ENCODE measurements around the gene PAX3. TPM values are rescaled to one million over a fixed set of nuclear protein-coding genes. Genes with fewer than 3 reads are reported as not detected.

The PAX3 gene
- total RNA-seq, 2 donors from 2014 or later = not detected

- H3K4me3 ChIP-seq (ENCODE audit: low read length) = no peak overlapping the region
- WGBS, 2 experiments (ENCODE audit: insufficient coverage in 1 of 2, insufficient read length in 1 of 2) = 75 to 96% methylated on average over 1 to 3 of the region's 3 CpGs
- no peak overlapping the region for H3K4me3 Mint-ChIP-seq
Measured at GRCh38 chr2:222232372-222232771, 66.4 kb downstream of the PAX3 start.

GRCh38 chr2:222228054-222228453 is 70.7 kb downstream of the PAX3 start:
- 75 to 76% methylated on average over 2 to 4 of the region's 4 CpGs for WGBS, 2 experiments (ENCODE audit: insufficient coverage in 1 of 2, insufficient read length in 1 of 2)
- no peak overlapping the region for H3K4me3 Mint-ChIP-seq

More at GRCh38 chr2:222232372-222232771, 66.4 kb downstream of the PAX3 start:
- Mint-ChIP-seq H3K36me3 (ENCODE audit: low read depth) (no peaks in the 10 kb centered on the region), H3K4me1 (peaks cover 8% of the 10 kb centered on the region), H3K27me3 (ENCODE audit: insufficient read depth) (peaks cover 4% of the 10 kb centered on the region), H3K9me3 (no peaks in the 10 kb centered on the region), H3K27ac (no peak overlapping the region)
- H3K9ac ChIP-seq (ENCODE audit: extremely low read depth, low read length, poor library complexity, severe bottlenecking) = no peak overlapping the region
- H3K36me3 ChIP-seq (ENCODE audit: control insufficient read depth, insufficient read depth, low read length) = no peaks in the 10 kb centered on the region
- H3K4me1 ChIP-seq (ENCODE audit: control insufficient read depth, insufficient read depth, low read length) = no peaks in the 10 kb centered on the region
- peaks cover 4% of the 10 kb centered on the region for H3K27me3 ChIP-seq (ENCODE audit: control insufficient read depth, insufficient read depth, low read length, poor library complexity, severe bottlenecking)
- H3K9me3 ChIP-seq (ENCODE audit: control insufficient read depth, low read length) = no peaks in the 10 kb centered on the region
- no peak for DNase-seq
- no peak for TF ChIP-seq CTCF (conservative IDR thresholded peaks at IDR 0.05)
- no peak overlapping the region for H3K27ac ChIP-seq (ENCODE audit: low read depth, low read length)

GRCh38 chr2:222218786-222219185 is 80.0 kb downstream of the PAX3 start:
- TF ChIP-seq CTCF (conservative IDR thresholded peaks at IDR 0.05) = no peak
- Mint-ChIP-seq H3K9me3 (no peaks in the 10 kb centered on the region), H3K27ac (no peak overlapping the region), H3K36me3 (ENCODE audit: low read depth) (no peaks in the 10 kb centered on the region), H3K4me3 (no peak overlapping the region), H3K27me3 (ENCODE audit: insufficient read depth) (peaks cover 7% of the 10 kb centered on the region), H3K4me1 (peaks cover 18% of the 10 kb centered on the region)
- no peak overlapping the region for H3K9ac ChIP-seq (ENCODE audit: extremely low read depth, low read length, poor library complexity, severe bottlenecking)
- no peak for DNase-seq
- H3K4me3 ChIP-seq (ENCODE audit: low read length) = no peak overlapping the region
- H3K9me3 ChIP-seq (ENCODE audit: control insufficient read depth, low read length) = no peaks in the 10 kb centered on the region
- no peak overlapping the region for H3K27ac ChIP-seq (ENCODE audit: low read depth, low read length)
- no peaks in the 10 kb centered on the region for H3K36me3 ChIP-seq (ENCODE audit: control insufficient read depth, insufficient read depth, low read length)
- WGBS, 2 experiments (ENCODE audit: insufficient coverage in 1 of 2, insufficient read length in 1 of 2) = 87 to 94% methylated on average over 2 to 6 of the region's 6 CpGs
- no peaks in the 10 kb centered on the region for H3K27me3 ChIP-seq (ENCODE audit: control insufficient read depth, insufficient read depth, low read length, poor library complexity, severe bottlenecking)
- peaks cover 13% of the 10 kb centered on the region for H3K4me1 ChIP-seq (ENCODE audit: control insufficient read depth, insufficient read depth, low read length)

More at GRCh38 chr2:222228054-222228453, 70.7 kb downstream of the PAX3 start:
- H3K9ac ChIP-seq (ENCODE audit: extremely low read depth, low read length, poor library complexity, severe bottlenecking) = no peak overlapping the region
- Mint-ChIP-seq H3K36me3 (ENCODE audit: low read depth) (no peaks in the 10 kb centered on the region), H3K27me3 (ENCODE audit: insufficient read depth) (peaks cover 8% of the 10 kb centered on the region), H3K9me3 (no peaks in the 10 kb centered on the region), H3K27ac (no peak overlapping the region), H3K4me1 (peaks cover 11% of the 10 kb centered on the region)
- no peaks in the 10 kb centered on the region for H3K9me3 ChIP-seq (ENCODE audit: control insufficient read depth, low read length)
- no peak for DNase-seq
- no peaks in the 10 kb centered on the region for H3K27me3 ChIP-seq (ENCODE audit: control insufficient read depth, insufficient read depth, low read length, poor library complexity, severe bottlenecking)
- no peak overlapping the region for H3K4me3 ChIP-seq (ENCODE audit: low read length)
- no peak overlapping the region for H3K27ac ChIP-seq (ENCODE audit: low read depth, low read length)
- no peaks in the 10 kb centered on the region for H3K36me3 ChIP-seq (ENCODE audit: control insufficient read depth, insufficient read depth, low read length)
- no peak for TF ChIP-seq CTCF (conservative IDR thresholded peaks at IDR 0.05)
- no peaks in the 10 kb centered on the region for H3K4me1 ChIP-seq (ENCODE audit: control insufficient read depth, insufficient read depth, low read length)

Measured in endodermal cell (in vitro differentiated cells).